HS-5 (cell line): ENCODE data around the gene DIP2C.

Experiments
- DNase-seq: peaks from one replicate; pipeline ENCODE4 v3.0.0-alpha.2; 2012; ENCODE audit warnings: low read depth

Gene DIP2C

GRCh38 chr10:677038-677437 is 12.4 kb downstream of the DIP2C start:
- DNase-seq = no peak

GRCh38 chr10:676178-676577 is 13.3 kb downstream of the DIP2C start:
- no peak for DNase-seq

- no peak for DNase-seq
These were observed 13.9 kb downstream of the DIP2C start for GRCh38 chr10:675532-675931.

GRCh38 chr10:673492-673891 is 16.0 kb downstream of the DIP2C start:
- DNase-seq = no peak

GRCh38 chr10:672992-673391 is 16.5 kb downstream of the DIP2C start:
- DNase-seq = no peak

GRCh38 chr10:672203-672602 is 17.3 kb downstream of the DIP2C start:
- no peak for DNase-seq

- DNase-seq = no peak
These were observed 18.5 kb downstream of the DIP2C start for GRCh38 chr10:670990-671389.

- no peak for DNase-seq
These were observed 19.4 kb downstream of the DIP2C start for GRCh38 chr10:670038-670437.

- no peak for DNase-seq
These were observed 20.5 kb downstream of the DIP2C start for GRCh38 chr10:668786-669485.

- no peak for DNase-seq
These were observed 21.8 kb downstream of the DIP2C start for GRCh38 chr10:667602-668143.

GRCh38 chr10:667096-667495 is 22.4 kb downstream of the DIP2C start:
- no peak for DNase-seq

GRCh38 chr10:666237-667012 is 23.0 kb downstream of the DIP2C start:
- DNase-seq = no peak

GRCh38 chr10:665579-666091 is 23.8 kb downstream of the DIP2C start:
- DNase-seq = no peak

- DNase-seq = no peak
These were observed 24.6 kb downstream of the DIP2C start for GRCh38 chr10:664893-665292.

- no peak for DNase-seq
These were observed 25.2 kb downstream of the DIP2C start for GRCh38 chr10:664301-664700.

- DNase-seq = no peak
These were observed 25.6 kb downstream of the DIP2C start for GRCh38 chr10:663831-664251.

GRCh38 chr10:663466-663751 is 26.1 kb downstream of the DIP2C start:
- DNase-seq = no peak

- DNase-seq = no peak
These were observed 26.6 kb downstream of the DIP2C start for GRCh38 chr10:662686-663465.

GRCh38 chr10:662223-662605 is 27.3 kb downstream of the DIP2C start:
- DNase-seq = no peak

- no peak for DNase-seq
These were observed 27.8 kb downstream of the DIP2C start for GRCh38 chr10:661597-662222.

GRCh38 chr10:660970-661596 is 28.4 kb downstream of the DIP2C start:
- DNase-seq = no peak
